Activated CD4-positive, alpha-beta T cell treated with anti-CD3 and anti-CD28 coated beads for 4 hours (primary cell): ENCODE measurements around the gene ZNF747.

ENCODE experiments used
- DNase-seq, 2 donors: peaks; one replicate each; pipeline ENCODE4 v3.0.0-alpha.2; 2020

The ZNF747 gene

GRCh38 chr16:30534368-30535105 is at the start of gene ZNF747:
ZNF747 (minus strand) TSS chr16:30534858; CDS start chr16:30534679, 179 bp downstream.
- DNase-seq: peak; percentile 92 to 94

- DNase-seq: no peak
Measured at GRCh38 chr16:30582611-30583340, 48.1 kb upstream of the ZNF747 start.

GRCh38 chr16:30581457-30581856 is 46.8 kb upstream of the ZNF747 start:
- DNase-seq: no peak

- no peak for DNase-seq
Measured at GRCh38 chr16:30574678-30575077, 40.0 kb upstream of the ZNF747 start.

GRCh38 chr16:30571445-30572322 is 37.0 kb upstream of the ZNF747 start, which contains the start of gene ZNF688:
ZNF688 (minus strand) TSS chr16:30571714; CDS start chr16:30571629, 85 bp downstream.
- peak; percentile 94 to 95 for DNase-seq

GRCh38 chr16:30570636-30571444 is 36.2 kb upstream of the ZNF747 start:
- no peak for DNase-seq

GRCh38 chr16:30569746-30570635 is 35.3 kb upstream of the ZNF747 start:
- DNase-seq: no peak

GRCh38 chr16:30569281-30569680 is 34.6 kb upstream of the ZNF747 start:
- no peak for DNase-seq

GRCh38 chr16:30567991-30568638 is 33.5 kb upstream of the ZNF747 start:
- peak; percentile 49 to 50 for DNase-seq

- DNase-seq: peak; percentile 72 to 76
Measured at GRCh38 chr16:30567160-30567990, 32.7 kb upstream of the ZNF747 start.

GRCh38 chr16:30566531-30566930 is 31.9 kb upstream of the ZNF747 start:
- no peak for DNase-seq

- DNase-seq: no peak
Measured at GRCh38 chr16:30565984-30566383, 31.3 kb upstream of the ZNF747 start.

GRCh38 chr16:30565526-30565925 is 30.9 kb upstream of the ZNF747 start:
- DNase-seq: no peak

- DNase-seq: no peak
Measured at GRCh38 chr16:30562021-30562420, 27.4 kb upstream of the ZNF747 start.

- peak in 1 of 2 donors; percentile 16 for DNase-seq
Measured at GRCh38 chr16:30561089-30561816, 26.6 kb upstream of the ZNF747 start.

GRCh38 chr16:30559690-30560089 is 25.0 kb upstream of the ZNF747 start:
- DNase-seq: no peak

GRCh38 chr16:30558789-30559377 is 24.2 kb upstream of the ZNF747 start:
- no peak for DNase-seq
